ENCODE results near the gene FOXJ1. TPM values are rescaled to one million over a fixed set of nuclear protein-coding genes. Genes with fewer than 3 reads are reported as not detected.

Gene FOXJ1
- total and polyA plus RNA-seq, 2 of the 13 experiments (the other 11 are each of a cell fraction or from before 2014, with no cell fraction given) = 0.98 to 1.6 TPM

DNA sequence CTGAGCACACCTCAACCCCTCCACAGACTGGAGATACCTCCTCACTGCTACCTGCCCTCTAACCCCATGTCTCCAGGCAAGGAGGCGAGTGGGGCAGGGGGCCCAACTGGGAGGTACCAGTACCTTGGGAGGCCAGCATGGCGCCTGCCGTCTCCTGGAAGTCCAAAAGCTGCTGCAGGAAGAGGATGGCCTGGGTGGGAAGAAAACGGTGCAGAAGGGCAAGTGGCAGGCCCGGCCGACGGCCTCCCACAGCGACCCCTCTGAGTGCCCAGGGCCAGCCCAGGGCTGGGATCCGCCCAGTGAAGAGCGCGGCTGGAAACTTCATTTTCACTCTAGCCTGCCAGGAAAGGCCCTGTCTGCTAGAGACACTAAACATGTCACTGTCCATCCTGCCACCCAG lies 53.5 kb downstream of the FOXJ1 start:
- in situ Hi-C loops (cut with HindIII; ENCODE audit: extremely low pct_ligation_motif_present, low pct_unique_long_range_greater_than_20kb) (no loop called here), intact Hi-C loops (cut with micrococcal nuclease; ENCODE audit: unreplicated experiment) (no loop called here)
- H3K4me3 ChIP-seq (replicated peaks in 1 of 3; ENCODE audit: insufficient read depth in 1 of 3, low read depth in 2 of 3, low read length in 3 of 3) = no peak overlapping the region
- no peak overlapping the region for H3K9ac ChIP-seq (ENCODE audit: insufficient read depth, low read depth, low read length)
- no peak for TF ChIP-seq SMARCE1 (IDR thresholded peaks at IDR 0.05; ENCODE audit: borderline replicate concordance)
- no peak for TF ChIP-seq KIAA2018 (CRISPR knock-in tag; IDR thresholded peaks at IDR 0.05; ENCODE audit: borderline replicate concordance)
- TF ChIP-seq, protein P1, sequence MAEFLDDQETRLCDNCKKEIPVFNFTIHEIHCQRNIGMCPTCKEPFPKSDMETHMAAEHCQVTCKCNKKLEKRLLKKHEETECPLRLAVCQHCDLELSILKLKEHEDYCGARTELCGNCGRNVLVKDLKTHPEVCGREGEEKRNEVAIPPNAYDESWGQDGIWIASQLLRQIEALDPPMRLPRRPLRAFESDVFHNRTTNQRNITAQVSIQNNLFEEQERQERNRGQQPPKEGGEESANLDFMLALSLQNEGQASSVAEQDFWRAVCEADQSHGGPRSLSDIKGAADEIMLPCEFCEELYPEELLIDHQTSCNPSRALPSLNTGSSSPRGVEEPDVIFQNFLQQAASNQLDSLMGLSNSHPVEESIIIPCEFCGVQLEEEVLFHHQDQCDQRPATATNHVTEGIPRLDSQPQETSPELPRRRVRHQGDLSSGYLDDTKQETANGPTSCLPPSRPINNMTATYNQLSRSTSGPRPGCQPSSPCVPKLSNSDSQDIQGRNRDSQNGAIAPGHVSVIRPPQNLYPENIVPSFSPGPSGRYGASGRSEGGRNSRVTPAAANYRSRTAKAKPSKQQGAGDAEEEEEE (CRISPR knock-in tag; IDR thresholded peaks at IDR 0.05; ENCODE audit: borderline replicate concordance) = no peak
- 0 out of 2 replicates have a peak, but pooled peaks have one; percentile 24 for TF ChIP-seq RBFOX2 (IDR thresholded peaks at IDR 0.05; ENCODE audit: low read depth, low read length)
- no peak for TF ChIP-seq SNRNP70 (IDR thresholded peaks at IDR 0.05; ENCODE audit: low read depth, low read length)
- 0 out of 4 replicates have a peak, but pooled peaks of 1 of the 2 experiments have one; percentile 7 for TF ChIP-seq POLR2A (IDR thresholded peaks at IDR 0.05; ENCODE audit: insufficient read depth in 1 of 2, low read depth in 2 of 2, low read length in 2 of 2)
- TF ChIP-seq RFX1 (IDR thresholded peaks at IDR 0.05) = no peak
- peak; percentile 32 for TF ChIP-seq ZNF883 (CRISPR knock-in tag; IDR thresholded peaks at IDR 0.05; ENCODE audit: not compliant biosample characterization)
- ChIA-PET POLR2A (no interaction called here), CTCF (ENCODE audit: low intra/inter-chr PET ratio, low total read pairs) (no interaction called here)
- no TSS peak for BruUV-seq (replicated peaks)
- H3K27me3 ChIP-seq (ENCODE audit: control insufficient read depth in 1 of 2, insufficient read depth in 2 of 2, low read length in 2 of 2) = no peaks in the 10 kb centered on the region
- FAIRE-seq (no peak), ATAC-seq (no peak), DNase-seq (ENCODE audit: low spot score) (no peak)
- WGBS (ENCODE audit: low lambda C conversion rate) = 93% methylated on average over 11 of the region's 11 CpGs
- no peak overlapping the region for H3K4me2 ChIP-seq (ENCODE audit: low read depth, low read length)
- H2AFZ ChIP-seq (ENCODE audit: low read length) = no peak overlapping the region
- H3K4me1 ChIP-seq (ENCODE audit: insufficient read depth, low read length) = no peaks in the 10 kb centered on the region
- H3K36me3 ChIP-seq (replicated peaks in 1 of 2; ENCODE audit: control insufficient read depth in 1 of 2, insufficient read depth in 2 of 2, low read length in 2 of 2) = peaks cover 66 to 80% of the 10 kb centered on the region in 2 experiments; a peak in 4 of 5 replicates
- H4K20me1 ChIP-seq (ENCODE audit: insufficient read depth, low read length) = no peaks in the 10 kb centered on the region
- H3K27ac ChIP-seq (ENCODE audit: extremely low read length, insufficient read depth, low read length) = no peak overlapping the region
- no peaks in the 10 kb centered on the region for H3K79me2 ChIP-seq (ENCODE audit: insufficient read depth, low read length)
- no peaks in the 10 kb centered on the region for H3K9me3 ChIP-seq (ENCODE audit: low read length)
